MG63 (cell line): ENCODE measurements around the gene RBM42. TPM values are rescaled to one million over a fixed set of nuclear protein-coding genes. Genes with fewer than 3 reads are reported as not detected.
"Not testable (repeated sequence)": the region's sequence is repeated elsewhere in the genome, so short reads cannot be mapped to it uniquely, and the experiment has no call there.

ENCODE experiments used
- DNase-seq: peaks from one replicate; pipeline ENCODE4 v3.0.0-alpha.2; 2020
- H3K27me3 ChIP-seq: fragments of 250-450 bp; sonication (Bioruptor Pico); 2 replicates; pipeline ENCODE4 v1.5.1; 2020; ENCODE audit warnings: mild to moderate bottlenecking, moderate library complexity
- H3K36me3 ChIP-seq: fragments of 250-450 bp; sonication (Bioruptor Pico); 2 replicates; pipeline ENCODE4 v1.5.1; 2020; ENCODE audit warnings: mild to moderate bottlenecking, moderate library complexity
- H3K4me3 ChIP-seq: fragments of 250-450 bp; sonication (Bioruptor Pico); 2 replicates; pipeline ENCODE4 v1.5.1; 2020; ENCODE audit warnings: mild to moderate bottlenecking, moderate library complexity
- H3K9me3 ChIP-seq: fragments of 250-450 bp; sonication (Bioruptor Pico); 2 replicates; pipeline ENCODE4 v1.5.1; 2020; ENCODE audit warnings: mild to moderate bottlenecking, moderate library complexity
- total RNA-seq: library from RNA; depleted of rRNA; stranded (reverse); fragments of >200 nt; shearing (Covaris generic); gene quantifications from 2 replicates; pipeline ENCODE4 v1.2.3, GENCODE V29; 2014; ENCODE audit warnings: low replicate concordance

RBM42 gene
- total RNA-seq, 1 experiment from 2014 or later, result 144 TPM

GRCh38 chr19:35641515-35642151 lies 12.8 kb downstream of the RBM42 start, which contains the start of gene ETV2:
Gene ETV2, plus strand, starts transcription at chr19:35641745. Its CDS starts 716 bp downstream, at chr19:35642461.
- DNase-seq, result no peak
- no peaks in the 10 kb centered on the region for H3K27me3 ChIP-seq
- H3K36me3 ChIP-seq, result peaks cover 14% of the 10 kb centered on the region
- no peaks in the 10 kb centered on the region for H3K9me3 ChIP-seq
- H3K4me3 ChIP-seq, result no peak within 1 kb of the TSS

- no peak for DNase-seq
- no peaks in the 10 kb centered on the region for H3K9me3 ChIP-seq
Observed at GRCh38 chr19:35642312-35642711, 13.5 kb downstream of the RBM42 start.

DNA sequence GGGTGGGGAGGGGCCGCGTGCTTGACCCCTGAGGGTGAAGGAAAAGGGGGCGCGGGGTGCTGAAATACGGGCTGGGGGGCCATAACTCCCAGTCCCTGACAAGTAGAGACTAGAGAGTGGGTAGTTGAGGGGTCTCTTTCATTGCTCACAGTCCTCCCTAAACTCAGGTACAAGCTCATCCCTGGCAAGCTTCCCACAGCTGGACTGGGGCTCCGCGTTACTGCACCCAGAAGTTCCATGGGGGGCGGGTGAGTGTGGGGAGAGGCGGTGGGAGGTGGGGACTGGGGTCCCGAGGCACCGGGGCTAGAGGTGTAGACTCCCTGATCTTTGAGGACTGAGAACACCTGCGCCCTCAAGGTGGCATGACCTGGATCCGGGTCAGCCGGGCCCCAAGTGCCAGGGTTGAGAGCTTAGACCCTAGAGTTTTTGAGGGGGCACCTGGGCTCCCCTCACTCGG lies 14.0 kb downstream of the RBM42 start:
- H3K4me3 ChIP-seq, result peak overlapping the region; percentile 56
- DNase-seq, result no peak
- no peaks in the 10 kb centered on the region for H3K27me3 ChIP-seq
- H3K36me3 ChIP-seq, result peaks cover 4% of the 10 kb centered on the region; the same call in 1 of the 2 replicates
- H3K9me3 ChIP-seq, result no peaks in the 10 kb centered on the region

More at GRCh38 chr19:35642312-35642711, 13.5 kb downstream of the RBM42 start:
- Histone ChIP-seq H3K27me3 (no peaks in the 10 kb centered on the region), H3K4me3 (no peak overlapping the region), H3K36me3 (peaks cover 7% of the 10 kb centered on the region)

DNA sequence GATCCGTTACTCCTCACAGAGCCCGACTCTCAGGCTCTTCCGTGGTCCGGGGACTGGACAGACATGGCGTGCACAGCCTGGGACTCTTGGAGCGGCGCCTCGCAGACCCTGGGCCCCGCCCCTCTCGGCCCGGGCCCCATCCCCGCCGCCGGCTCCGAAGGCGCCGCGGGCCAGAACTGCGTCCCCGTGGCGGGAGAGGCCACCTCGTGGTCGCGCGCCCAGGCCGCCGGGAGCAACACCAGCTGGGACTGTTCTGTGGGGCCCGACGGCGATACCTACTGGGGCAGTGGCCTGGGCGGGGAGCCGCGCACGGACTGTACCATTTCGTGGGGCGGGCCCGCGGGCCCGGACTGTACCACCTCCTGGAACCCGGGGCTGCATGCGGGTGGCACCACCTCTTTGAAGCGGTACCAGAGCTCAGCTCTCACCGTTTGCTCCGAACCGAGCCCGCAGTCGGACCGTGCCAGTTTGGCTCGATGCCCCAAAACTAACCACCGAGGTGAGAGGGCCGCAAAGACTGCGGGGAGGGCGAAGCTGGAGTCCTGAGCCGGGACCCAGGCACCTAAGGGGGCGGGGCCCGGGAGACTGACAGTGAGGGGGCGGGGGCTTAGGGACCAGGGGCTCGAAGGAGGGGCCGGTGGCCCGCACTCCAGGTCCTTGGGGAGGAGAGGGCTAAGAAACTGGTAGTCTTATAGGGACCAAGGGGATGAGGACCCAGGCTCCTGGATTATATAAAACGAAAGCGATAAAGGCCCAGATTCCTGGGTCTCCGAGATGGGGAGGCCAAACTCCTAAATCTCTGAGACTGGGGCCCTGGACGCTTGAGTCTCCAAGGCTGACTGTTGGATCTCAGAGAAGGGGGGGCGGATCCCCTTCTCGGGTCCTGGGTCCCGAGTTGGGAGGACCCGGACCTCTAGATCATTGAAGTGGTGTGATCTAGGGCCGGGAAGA lies 14.7 kb downstream of the RBM42 start:
- DNase-seq, result peak; percentile 86
- Histone ChIP-seq H3K9me3 (no peaks in the 10 kb centered on the region), H3K27me3 (no peaks in the 10 kb centered on the region), H3K36me3 (no peaks in the 10 kb centered on the region), H3K4me3 (peak overlapping the region; percentile 56)

DNA sequence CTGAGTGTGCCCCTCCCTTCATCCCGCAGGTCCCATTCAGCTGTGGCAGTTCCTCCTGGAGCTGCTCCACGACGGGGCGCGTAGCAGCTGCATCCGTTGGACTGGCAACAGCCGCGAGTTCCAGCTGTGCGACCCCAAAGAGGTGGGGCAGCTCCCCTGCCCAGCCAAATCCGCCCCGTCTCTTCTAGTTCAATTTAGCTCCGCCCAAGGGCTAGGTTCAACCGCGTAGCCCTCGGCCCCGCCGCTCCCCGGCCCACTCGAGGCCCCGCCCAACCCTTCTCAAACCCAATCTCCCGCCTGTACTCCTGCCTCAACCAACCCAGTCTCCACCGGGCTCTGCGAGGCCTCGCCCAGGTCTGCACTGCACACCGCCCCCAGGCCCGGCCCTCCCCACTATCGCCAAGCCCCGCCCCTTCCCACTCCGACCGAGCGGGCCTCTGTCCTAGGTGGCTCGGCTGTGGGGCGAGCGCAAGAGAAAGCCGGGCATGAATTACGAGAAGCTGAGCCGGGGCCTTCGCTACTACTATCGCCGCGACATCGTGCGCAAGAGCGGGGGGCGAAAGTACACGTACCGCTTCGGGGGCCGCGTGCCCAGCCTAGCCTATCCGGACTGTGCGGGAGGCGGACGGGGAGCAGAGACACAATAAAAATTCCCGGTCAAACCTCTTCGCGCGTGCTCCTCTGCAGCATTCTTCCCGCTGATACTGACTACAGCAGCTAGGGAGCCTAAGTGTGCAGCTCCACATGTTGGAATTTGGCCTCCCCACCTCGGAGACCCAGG lies 15.6 kb downstream of the RBM42 start:
- no peaks in the 10 kb centered on the region for H3K36me3 ChIP-seq
- no peaks in the 10 kb centered on the region for H3K9me3 ChIP-seq
- H3K27me3 ChIP-seq, result no peaks in the 10 kb centered on the region
- peak; percentile 99 for DNase-seq
- peak overlapping the region; percentile 56 for H3K4me3 ChIP-seq

DNA sequence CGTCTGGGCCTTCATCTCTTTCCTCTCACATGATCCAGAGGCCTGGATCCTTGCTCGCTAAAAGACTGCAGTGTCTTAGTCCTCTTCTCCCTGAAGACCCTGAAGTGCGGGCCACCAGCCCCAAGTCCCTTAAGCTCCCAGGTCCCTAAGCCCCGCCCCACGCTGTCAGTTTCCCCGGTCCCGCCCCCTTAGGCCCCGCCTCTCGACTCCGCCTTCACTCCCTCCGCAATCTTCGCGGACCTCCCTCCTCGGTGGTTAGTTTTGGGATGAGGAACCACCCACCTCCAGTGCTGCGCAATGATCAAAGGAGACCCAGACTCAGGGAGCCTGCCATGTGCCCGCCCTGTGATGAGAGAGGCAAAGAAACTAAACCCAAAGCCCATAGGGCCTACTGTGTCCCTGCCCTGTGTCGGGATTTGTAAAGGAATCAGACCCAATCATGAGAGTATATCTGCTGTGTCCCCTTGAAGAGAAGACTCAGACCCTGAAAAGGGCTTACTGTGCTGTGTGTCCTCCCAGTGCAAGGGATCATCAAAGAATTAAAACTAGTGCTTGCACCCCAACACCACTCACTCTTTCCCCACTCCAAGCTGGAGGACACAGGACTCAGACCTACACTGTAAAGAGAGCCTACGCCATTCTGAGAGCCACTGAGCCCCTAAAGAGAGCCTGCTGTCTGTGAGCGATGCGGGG lies 16.3 kb downstream of the RBM42 start:
- peak; percentile 64 for DNase-seq
- peak overlapping the region; percentile 56 for H3K4me3 ChIP-seq
- H3K9me3 ChIP-seq, result no peaks in the 10 kb centered on the region
- peaks cover 5% of the 10 kb centered on the region for H3K36me3 ChIP-seq
- no peaks in the 10 kb centered on the region for H3K27me3 ChIP-seq

GRCh38 chr19:35645680-35646511 lies 17.1 kb downstream of the RBM42 start:
- no peaks in the 10 kb centered on the region for H3K9me3 ChIP-seq
- DNase-seq, result no peak
- H3K36me3 ChIP-seq, result peaks cover 10% of the 10 kb centered on the region
- H3K4me3 ChIP-seq, result no peak overlapping the region
- no peaks in the 10 kb centered on the region for H3K27me3 ChIP-seq

GRCh38 chr19:35648017-35648961 lies 19.5 kb downstream of the RBM42 start, which contains the start of gene COX6B1:
Gene COX6B1, plus strand, starts transcription at chr19:35648323. Its CDS starts 2,921 bp downstream, at chr19:35651244.
- peak within 1 kb of the TSS; percentile 77 for H3K4me3 ChIP-seq
- H3K27me3 ChIP-seq, result no peaks in the 10 kb centered on the region
- no peaks in the 10 kb centered on the region for H3K9me3 ChIP-seq
- H3K36me3 ChIP-seq, result peaks cover 28% of the 10 kb centered on the region
- DNase-seq, result peak; percentile 98

DNA sequence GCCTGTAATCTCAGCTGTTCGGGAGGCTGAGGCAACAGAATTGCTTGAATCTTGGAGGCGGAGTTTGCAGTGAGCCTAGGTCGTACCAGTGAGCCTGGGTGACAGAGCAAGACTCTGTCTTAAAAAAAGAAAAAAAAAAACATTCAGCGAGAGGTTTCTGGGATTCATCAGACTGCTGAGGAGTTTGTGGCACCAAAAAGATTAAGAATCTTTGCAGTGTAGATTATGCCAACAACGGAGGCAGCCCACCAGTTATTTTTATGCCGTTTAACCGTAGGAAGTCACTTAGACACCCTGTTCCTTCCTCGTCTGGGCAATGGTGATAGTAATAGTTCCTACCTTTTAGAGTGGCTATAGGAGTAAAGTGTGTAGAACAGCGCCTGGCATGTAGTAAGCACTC lies 21.7 kb downstream of the RBM42 start:
- no peak for DNase-seq
- no peaks in the 10 kb centered on the region for H3K27me3 ChIP-seq
- peaks cover 42% of the 10 kb centered on the region for H3K36me3 ChIP-seq
- no peaks in the 10 kb centered on the region for H3K9me3 ChIP-seq
- no peak overlapping the region for H3K4me3 ChIP-seq

DNA sequence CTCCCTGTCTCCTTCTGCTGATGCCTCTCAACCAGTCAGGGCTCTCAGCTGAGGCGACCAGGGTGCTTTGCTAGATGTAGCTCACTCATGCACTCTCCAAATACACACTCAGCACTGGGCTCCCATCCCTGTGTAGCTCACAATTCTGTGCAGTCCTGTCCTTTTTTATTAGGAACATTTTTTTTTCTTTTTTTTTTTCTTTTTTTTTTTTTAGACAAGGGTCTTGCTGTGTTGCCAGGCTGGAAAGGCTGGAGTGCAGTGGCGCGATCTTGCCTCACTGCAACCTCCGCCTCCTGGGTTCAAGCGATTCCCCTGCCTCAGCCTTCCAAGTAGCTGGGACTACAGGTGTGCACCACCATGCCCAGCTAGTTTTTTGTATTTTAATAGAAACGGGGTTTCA lies 26.0 kb downstream of the RBM42 start:
- not testable (repeated sequence) for DNase-seq, H3K27me3 ChIP-seq, H3K9me3 ChIP-seq, H3K4me3 ChIP-seq
- peaks cover 77% of the 10 kb centered on the region for H3K36me3 ChIP-seq

DNA sequence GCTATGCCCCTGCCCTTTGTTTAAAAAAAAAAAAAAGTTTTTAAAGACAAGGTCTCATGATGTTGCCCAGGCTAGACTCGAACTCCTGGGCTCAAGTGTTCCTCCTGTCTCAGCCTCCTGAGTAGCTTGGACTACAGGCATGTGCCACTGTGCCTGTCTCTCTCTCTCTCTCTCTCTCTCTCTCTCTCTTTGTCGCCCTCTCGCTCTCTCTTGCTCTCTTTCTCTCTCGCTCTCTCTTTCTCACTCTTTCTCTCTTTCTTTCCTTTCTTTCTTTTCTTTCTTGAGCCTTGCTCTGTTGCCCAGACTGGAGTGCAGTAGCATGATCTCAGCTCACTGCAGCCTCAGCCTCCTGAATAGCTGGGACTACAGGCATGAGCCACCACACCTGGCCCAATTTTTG lies 26.8 kb downstream of the RBM42 start:
- H3K27me3 ChIP-seq, result no peaks in the 10 kb centered on the region
- no peaks in the 10 kb centered on the region for H3K9me3 ChIP-seq
- H3K36me3 ChIP-seq, result peaks cover 78% of the 10 kb centered on the region
- DNase-seq, result no peak
- no peak overlapping the region for H3K4me3 ChIP-seq

DNA sequence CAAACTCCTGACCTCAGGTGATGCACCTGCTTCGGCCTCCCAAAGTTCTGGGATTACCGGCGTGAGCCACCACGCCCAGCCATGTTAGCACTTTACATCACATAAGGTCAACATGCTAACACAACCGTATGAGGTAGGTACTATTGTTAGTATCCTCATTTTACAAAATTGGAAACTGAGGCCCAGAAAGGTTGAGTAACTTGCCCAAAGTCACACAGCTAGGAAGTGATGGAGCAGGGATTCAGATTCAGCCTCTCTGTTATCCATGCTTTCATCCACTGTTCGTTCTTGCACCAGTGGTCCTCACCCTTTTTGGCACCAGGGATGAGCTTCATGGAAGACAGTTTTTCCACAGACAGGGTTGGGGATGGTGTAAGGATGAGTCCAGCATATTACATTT lies 27.9 kb downstream of the RBM42 start:
- no peak for DNase-seq
- no peak overlapping the region for H3K4me3 ChIP-seq
- H3K36me3 ChIP-seq, result peaks cover 76% of the 10 kb centered on the region
- no peaks in the 10 kb centered on the region for H3K27me3 ChIP-seq
- no peaks in the 10 kb centered on the region for H3K9me3 ChIP-seq

- Histone ChIP-seq H3K4me3 (no peak overlapping the region), H3K27me3 (no peaks in the 10 kb centered on the region), H3K9me3 (no peaks in the 10 kb centered on the region), H3K36me3 (peaks cover 71% of the 10 kb centered on the region)
- DNase-seq, result peak; percentile 39
Observed at GRCh38 chr19:35657904-35658700, 29.3 kb downstream of the RBM42 start.

GRCh38 chr19:35661995-35662340 lies 33.1 kb downstream of the RBM42 start:
- Histone ChIP-seq H3K27me3 (no peaks in the 10 kb centered on the region), H3K36me3 (peaks cover 50% of the 10 kb centered on the region), H3K4me3 (no peak overlapping the region), H3K9me3 (no peaks in the 10 kb centered on the region)
- DNase-seq, result no peak
